Tibial nerve (tissue), 4 donors: ENCODE data around the gene PLCG1. TPM values are rescaled to one million over a fixed set of nuclear protein-coding genes. Genes with fewer than 3 reads are reported as not detected.

Experiments
- DNase-seq, 2 donors: peaks; one replicate each; pipeline ENCODE4 v3.0.0-alpha.2; 2019; ENCODE audit warnings: low spot score in 2 of 2
- H3K27ac ChIP-seq, 4 donors: fragments of 200-600 bp; sonication (generic) in 3 of 4; one replicate each; pipeline ENCODE4 v1.5.1; 2017 to 2019; ENCODE audit warnings: mild to moderate bottlenecking in 1 of 4
- H3K27me3 ChIP-seq, 2 donors: fragments of 200-600 bp; sonication (generic) in 1 of 2; one replicate each; pipeline versions ENCODE4 v1.5.1 to v1.6.0; 2017 to 2019
- H3K36me3 ChIP-seq, 3 donors: fragments of 200-600 bp; sonication (generic); one replicate each; pipeline ENCODE4 v1.5.1; 2018 to 2019
- H3K4me1 ChIP-seq, 4 donors: fragments of 200-600 bp; sonication (generic) in 3 of 4; one replicate each; pipeline ENCODE4 v1.5.1; 2017 to 2019
- H3K4me3 ChIP-seq, 4 donors: fragments of 200-600 bp; sonication (generic) in 3 of 4; one replicate each; pipeline ENCODE4 v1.5.1; 2017 to 2019; ENCODE audit warnings: mild to moderate bottlenecking in 1 of 4, moderate library complexity in 1 of 4
- H3K9me3 ChIP-seq, 4 donors: fragments of 200-600 bp; sonication (generic) in 3 of 4; one replicate each; pipeline ENCODE4 v1.5.1; 2017 to 2019
- EP300 ChIP-seq, 2 donors: sonication (generic); formaldehyde crosslinking; IDR thresholded peaks; one replicate each; pipeline ENCODE4 v1.6.1; 2017; ENCODE audit warnings: antibody characterized with exemption in 2 of 2, mild to moderate bottlenecking in 1 of 2
- POLR2A ChIP-seq, 2 donors: fragments of 450-650 bp; IDR thresholded peaks; one replicate each; pipeline ENCODE4 v1.6.1; 2017; ENCODE audit warnings: antibody characterized with exemption in 2 of 2, mild to moderate bottlenecking in 2 of 2, moderate library complexity in 2 of 2
- WGBS, 2 donors: methylation state at CpG; one replicate each; pipeline ENCODE4 v1.1.5; 2018; 5-methylcytosine and 5-hydroxymethylcytosine counted together
- total RNA-seq, 4 donors: library from RNA; depleted of rRNA; stranded (reverse); fragments of >200 nt; gene quantifications; one replicate each; pipeline ENCODE4 v1.1.0, GENCODE V29; 2016
- TF ChIP-seq, protein P1 (sequence below), 5 experiments: fragments of 200-600 bp in 3 of 5; fragments of 450-650 bp in 2 of 5; sonication (generic) in 3 of 5; IDR thresholded peaks; one replicate each; pipeline ENCODE4 v1.5.1; 2016 to 2019; ENCODE audit warnings: antibody characterized with exemption in 5 of 5, mild to moderate bottlenecking in 3 of 5, moderate library complexity in 2 of 5

The PLCG1 gene
- total RNA-seq, 4 donors from 2014 or later = 127 to 165 (median 144) TPM

- no peak for DNase-seq
- WGBS, 2 donors = 76 to 88% methylated on average over 2 of the region's 2 CpGs
- peaks cover 0 to 9% (median 6%) of the 10 kb centered on the region in 4 donors for H3K4me1 ChIP-seq
- no peak overlapping the region for H3K27ac ChIP-seq
- H3K27me3 ChIP-seq = no peaks in the 10 kb centered on the region
- TF ChIP-seq EP300 (IDR thresholded peaks at IDR 0.05) (no peak), POLR2A (IDR thresholded peaks at IDR 0.05) (no peak)
- TF ChIP-seq, protein P1, sequence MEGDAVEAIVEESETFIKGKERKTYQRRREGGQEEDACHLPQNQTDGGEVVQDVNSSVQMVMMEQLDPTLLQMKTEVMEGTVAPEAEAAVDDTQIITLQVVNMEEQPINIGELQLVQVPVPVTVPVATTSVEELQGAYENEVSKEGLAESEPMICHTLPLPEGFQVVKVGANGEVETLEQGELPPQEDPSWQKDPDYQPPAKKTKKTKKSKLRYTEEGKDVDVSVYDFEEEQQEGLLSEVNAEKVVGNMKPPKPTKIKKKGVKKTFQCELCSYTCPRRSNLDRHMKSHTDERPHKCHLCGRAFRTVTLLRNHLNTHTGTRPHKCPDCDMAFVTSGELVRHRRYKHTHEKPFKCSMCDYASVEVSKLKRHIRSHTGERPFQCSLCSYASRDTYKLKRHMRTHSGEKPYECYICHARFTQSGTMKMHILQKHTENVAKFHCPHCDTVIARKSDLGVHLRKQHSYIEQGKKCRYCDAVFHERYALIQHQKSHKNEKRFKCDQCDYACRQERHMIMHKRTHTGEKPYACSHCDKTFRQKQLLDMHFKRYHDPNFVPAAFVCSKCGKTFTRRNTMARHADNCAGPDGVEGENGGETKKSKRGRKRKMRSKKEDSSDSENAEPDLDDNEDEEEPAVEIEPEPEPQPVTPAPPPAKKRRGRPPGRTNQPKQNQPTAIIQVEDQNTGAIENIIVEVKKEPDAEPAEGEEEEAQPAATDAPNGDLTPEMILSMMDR (IDR thresholded peaks at IDR 0.05) = no peak
- peaks cover 0 to 6% (median 2%) of the 10 kb centered on the region in 4 donors for H3K9me3 ChIP-seq
- H3K36me3 ChIP-seq = peaks cover 0 to 37% (median 0%) of the 10 kb centered on the region in 3 donors
- no peak overlapping the region for H3K4me3 ChIP-seq
Measured at GRCh38 chr20:41183831-41184230, 46.5 kb downstream of the PLCG1 start.

- Histone ChIP-seq H3K4me1 (no peaks in the 10 kb centered on the region), H3K36me3 (peaks cover 0 to 40% (median 0%) of the 10 kb centered on the region in 3 donors), H3K4me3 (no peak overlapping the region), H3K27ac (no peak overlapping the region), H3K9me3 (peaks cover 0 to 20% (median 5%) of the 10 kb centered on the region in 4 donors), H3K27me3 (no peaks in the 10 kb centered on the region)
- WGBS, 2 donors = 85 to 95% methylated on average over 11 of the region's 11 CpGs
- no peak for TF ChIP-seq POLR2A (IDR thresholded peaks at IDR 0.05)
- TF ChIP-seq, protein P1 (IDR thresholded peaks at IDR 0.05) = no peak
- TF ChIP-seq EP300 (IDR thresholded peaks at IDR 0.05) = no peak
- DNase-seq = peak in 1 of 2 donors; percentile 5
Measured at GRCh38 chr20:41185013-41185757, 47.8 kb downstream of the PLCG1 start.

GRCh38 chr20:41187668-41188067, 50.3 kb downstream of the PLCG1 start:
- Histone ChIP-seq H3K27ac (no peak overlapping the region), H3K4me3 (no peak overlapping the region), H3K27me3 (no peaks in the 10 kb centered on the region), H3K36me3 (peaks cover 0 to 49% (median 0%) of the 10 kb centered on the region in 3 donors), H3K4me1 (no peaks in the 10 kb centered on the region), H3K9me3 (peaks cover 0 to 44% (median 12%) of the 10 kb centered on the region in 4 donors)
- no peak for DNase-seq
- TF ChIP-seq EP300 (IDR thresholded peaks at IDR 0.05) (no peak), POLR2A (IDR thresholded peaks at IDR 0.05) (no peak)
- TF ChIP-seq, protein P1 (IDR thresholded peaks at IDR 0.05) = no peak

- no peak overlapping the region for H3K4me3 ChIP-seq
- no peaks in the 10 kb centered on the region for H3K4me1 ChIP-seq
- H3K27ac ChIP-seq = no peak overlapping the region
- peak in 1 of 2 donors; percentile 3 for DNase-seq
- H3K9me3 ChIP-seq = peaks cover 0 to 56% (median 15%) of the 10 kb centered on the region in 4 donors
- H3K27me3 ChIP-seq = no peaks in the 10 kb centered on the region
- WGBS, 2 donors = 90 to 96% methylated on average over 5 of the region's 5 CpGs
- H3K36me3 ChIP-seq = peaks cover 0 to 31% (median 0%) of the 10 kb centered on the region in 3 donors
- TF ChIP-seq EP300 (IDR thresholded peaks at IDR 0.05) (no peak), POLR2A (IDR thresholded peaks at IDR 0.05) (no peak)
- TF ChIP-seq, protein P1 (IDR thresholded peaks at IDR 0.05) = no peak
Measured at GRCh38 chr20:41191562-41192500, 54.5 kb downstream of the PLCG1 start.
